Measurements from ENCODE around the gene ADRA2C.

ADRA2C gene

GRCh38 chr4:3735196-3735595 lies 31.0 kb upstream of the ADRA2C start:
- no peak for DNase-seq

GRCh38 chr4:3736290-3736689 lies 29.9 kb upstream of the ADRA2C start:
- DNase-seq = no peak

DNA sequence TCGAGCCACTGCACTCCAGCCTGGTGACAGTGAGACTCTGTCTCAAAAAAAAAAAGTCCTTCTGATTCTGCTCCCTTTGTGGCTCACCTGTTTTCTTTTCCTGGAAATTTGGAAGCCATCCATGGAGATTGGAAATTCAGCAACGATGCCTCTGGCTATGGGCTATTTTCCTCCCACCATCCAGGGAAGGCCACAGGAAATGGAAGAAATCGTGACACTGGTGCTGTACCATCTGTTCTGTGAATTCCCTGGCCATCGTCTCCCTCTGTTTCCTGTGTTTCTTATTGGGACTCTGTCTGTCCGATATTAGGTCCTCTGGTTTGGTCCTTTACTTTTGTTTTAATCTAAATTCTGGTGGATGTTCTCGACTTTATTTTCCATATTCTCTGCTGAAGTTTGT lies 29.4 kb upstream of the ADRA2C start:
- DNase-seq = no peak

- DNase-seq = no peak
Measured at GRCh38 chr4:3739577-3739976, 26.6 kb upstream of the ADRA2C start.

- DNase-seq = no peak
Measured at GRCh38 chr4:3740256-3740655, 25.9 kb upstream of the ADRA2C start.

- DNase-seq = no peak
Measured at GRCh38 chr4:3741217-3742011, 24.8 kb upstream of the ADRA2C start.

DNA sequence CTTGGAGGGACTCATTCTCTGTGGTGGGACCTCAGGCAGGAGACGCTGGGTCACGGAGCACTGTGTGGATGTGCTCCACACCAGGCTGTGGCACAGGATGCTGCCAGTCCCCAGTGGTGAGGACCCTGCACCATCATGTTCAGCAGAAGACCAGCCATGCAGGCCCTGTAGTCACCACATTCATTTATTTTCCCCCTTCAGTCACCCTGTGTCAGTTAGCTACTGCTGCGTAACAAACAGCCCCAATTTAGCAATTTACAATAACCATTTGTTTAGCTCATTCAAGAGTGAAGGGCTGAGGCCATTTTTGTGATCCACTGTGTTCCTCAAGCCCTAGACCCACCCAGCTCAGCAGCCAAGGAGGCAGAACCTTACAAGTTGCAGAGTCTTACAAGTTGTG lies 23.6 kb upstream of the ADRA2C start:
- no peak for DNase-seq

GRCh38 chr4:3744232-3744631 lies 22.0 kb upstream of the ADRA2C start:
- DNase-seq = no peak

DNA sequence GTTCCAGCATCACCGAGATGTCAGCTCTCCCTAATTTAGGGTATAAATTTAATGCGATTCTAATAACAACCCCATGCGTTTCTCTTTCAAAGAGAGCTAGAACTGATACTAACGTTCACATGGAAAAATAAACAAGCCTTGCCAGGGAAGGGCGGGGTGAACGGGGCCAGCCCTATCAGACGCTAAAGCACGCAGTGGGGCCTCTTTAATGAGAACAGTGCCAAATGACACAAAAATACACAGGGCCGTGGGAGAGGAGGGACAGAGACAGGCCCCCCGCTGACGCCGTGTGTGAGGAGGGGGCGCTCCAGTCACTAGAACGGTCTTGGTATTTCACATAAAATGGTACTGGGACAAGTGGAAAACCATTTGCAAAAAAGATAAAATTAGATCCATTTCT lies 21.3 kb upstream of the ADRA2C start:
- no peak for DNase-seq

DNA sequence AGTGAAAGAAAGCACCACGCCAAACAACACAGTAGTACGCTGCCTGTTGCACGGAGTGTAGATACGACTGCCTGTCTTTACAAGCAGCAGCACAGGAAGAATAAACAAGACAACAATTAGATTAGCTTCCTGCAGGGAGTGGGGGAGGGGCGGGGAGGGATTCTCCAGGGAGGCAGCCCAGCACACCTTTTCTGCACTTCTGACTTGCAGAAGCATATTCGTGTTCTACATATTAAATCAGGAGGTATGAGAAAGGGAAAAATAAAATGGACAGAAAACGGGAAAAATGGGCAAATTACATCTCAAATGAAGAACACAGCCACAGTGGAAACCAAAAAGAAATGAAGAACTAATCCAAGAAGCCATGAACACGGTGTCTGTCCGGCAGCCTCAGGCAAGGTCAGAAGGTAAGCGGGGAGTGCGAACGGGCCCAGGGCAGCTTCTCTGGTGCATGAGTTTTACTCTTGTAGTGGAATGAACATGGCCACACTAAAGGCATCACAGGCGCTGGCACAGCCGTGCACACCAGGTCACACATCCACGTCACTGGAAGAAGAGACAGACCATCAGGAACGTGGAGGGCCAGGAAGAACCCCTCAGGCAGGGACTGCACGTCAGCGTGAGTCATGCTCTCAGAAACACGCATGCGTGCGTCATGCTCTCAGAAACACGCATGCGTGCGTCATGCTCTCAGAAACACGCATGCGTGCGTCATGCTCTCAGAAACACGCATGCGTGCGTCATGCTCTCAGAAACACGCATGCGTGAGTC lies 20.1 kb upstream of the ADRA2C start:
- DNase-seq = no peak

DNA sequence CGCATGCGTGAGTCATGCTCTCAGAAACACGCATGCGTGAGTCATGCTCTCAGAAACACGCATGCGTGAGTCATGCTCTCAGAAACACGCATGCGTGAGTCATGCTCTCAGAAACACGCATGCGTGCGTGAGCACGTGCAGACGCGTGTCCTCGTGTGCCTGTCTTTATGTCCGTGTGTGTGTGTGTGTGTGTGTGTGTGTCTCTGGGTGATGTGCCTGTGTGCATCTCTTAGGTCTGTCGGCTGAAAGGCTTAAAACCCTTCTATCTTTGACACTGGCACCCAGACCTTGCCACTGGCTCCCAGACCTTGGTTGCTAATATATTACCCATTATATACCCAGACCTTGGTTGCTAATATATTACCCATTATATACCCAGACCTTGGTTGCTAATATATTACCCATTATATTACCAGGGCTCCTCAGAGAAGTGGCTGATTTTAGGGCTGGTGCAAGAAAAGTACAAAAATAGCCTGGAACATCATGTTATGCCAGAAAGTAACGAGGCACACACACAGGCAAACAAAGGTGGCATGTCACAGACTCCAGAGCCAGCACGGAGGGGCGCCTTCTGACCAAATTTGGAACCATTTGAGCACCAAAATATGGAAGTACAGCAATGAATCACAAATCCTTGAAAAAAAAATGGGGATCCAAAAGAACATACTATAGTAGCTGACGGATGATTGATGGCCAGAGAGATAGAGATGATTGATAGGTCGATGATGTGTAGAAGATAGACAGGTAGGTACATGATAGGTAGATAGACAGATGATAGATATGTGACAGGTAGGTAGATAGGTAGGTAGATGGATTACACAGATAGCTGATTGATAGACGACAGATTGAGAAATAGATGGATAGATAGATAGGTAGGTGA lies 19.2 kb upstream of the ADRA2C start:
- no peak for DNase-seq

DNA sequence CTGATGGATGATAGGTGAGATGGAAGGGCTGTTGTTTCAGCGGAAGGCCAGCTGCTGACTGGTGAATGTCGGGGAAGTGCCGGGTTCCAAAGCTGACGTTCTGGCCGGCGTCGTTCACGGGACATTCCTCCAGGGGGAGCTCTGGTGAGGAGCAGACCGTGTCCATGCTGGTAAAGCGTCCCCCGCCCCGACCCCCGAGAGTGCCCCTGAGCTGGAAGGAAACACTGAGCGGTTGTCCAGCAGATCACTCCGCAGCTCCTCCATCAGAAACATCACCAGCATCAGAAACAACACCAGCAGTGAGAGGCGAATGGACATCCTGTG lies 18.6 kb upstream of the ADRA2C start:
- no peak for DNase-seq

GRCh38 chr4:3748136-3748898 lies 17.9 kb upstream of the ADRA2C start:
- DNase-seq = no peak

DNA sequence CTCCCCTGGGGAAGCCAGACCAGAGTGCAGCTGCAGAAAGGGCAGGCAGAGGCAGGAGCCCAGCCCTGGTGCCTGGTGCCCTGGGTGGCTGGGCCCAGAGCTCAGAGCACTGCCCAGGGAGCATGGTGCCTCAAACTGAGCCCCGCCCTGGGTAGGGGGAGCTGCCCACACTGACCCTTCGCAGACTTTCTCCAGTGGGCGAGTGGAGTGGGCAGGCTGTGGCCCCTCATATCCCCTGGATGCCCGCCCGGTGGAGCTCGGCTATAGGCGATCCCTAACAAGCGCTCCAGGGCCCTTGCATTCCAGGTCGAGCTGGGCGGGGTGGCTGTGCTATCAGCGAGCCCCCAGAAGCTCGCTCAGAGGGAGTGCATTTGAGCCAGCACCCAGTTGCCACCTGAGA lies 17.1 kb upstream of the ADRA2C start:
- no peak for DNase-seq

GRCh38 chr4:3750334-3750733 lies 15.9 kb upstream of the ADRA2C start:
- DNase-seq = no peak

DNA sequence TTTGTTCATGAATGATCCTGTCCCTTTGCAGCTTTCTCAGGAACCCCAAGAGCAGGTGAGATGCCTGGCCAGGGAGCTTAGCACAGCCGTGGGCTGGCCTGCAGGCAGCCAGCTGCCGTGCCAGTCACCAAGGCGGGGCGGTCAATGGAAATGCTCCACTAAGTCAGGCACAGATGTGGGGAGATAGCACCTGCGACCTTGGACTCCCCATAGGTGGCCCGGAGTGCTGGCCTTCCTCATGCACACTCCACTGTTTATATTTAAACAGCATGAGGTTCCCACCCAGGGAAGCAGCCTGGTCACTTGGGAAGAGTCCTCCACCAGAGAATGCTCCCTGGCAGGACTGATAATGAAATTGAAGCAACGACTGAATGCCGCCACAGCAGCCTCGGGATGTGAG lies 14.2 kb upstream of the ADRA2C start:
- no peak for DNase-seq

GRCh38 chr4:3753726-3754412 lies 12.3 kb upstream of the ADRA2C start:
- DNase-seq = no peak

- no peak for DNase-seq
Measured at GRCh38 chr4:3756343-3757059, 9.7 kb upstream of the ADRA2C start.

DNA sequence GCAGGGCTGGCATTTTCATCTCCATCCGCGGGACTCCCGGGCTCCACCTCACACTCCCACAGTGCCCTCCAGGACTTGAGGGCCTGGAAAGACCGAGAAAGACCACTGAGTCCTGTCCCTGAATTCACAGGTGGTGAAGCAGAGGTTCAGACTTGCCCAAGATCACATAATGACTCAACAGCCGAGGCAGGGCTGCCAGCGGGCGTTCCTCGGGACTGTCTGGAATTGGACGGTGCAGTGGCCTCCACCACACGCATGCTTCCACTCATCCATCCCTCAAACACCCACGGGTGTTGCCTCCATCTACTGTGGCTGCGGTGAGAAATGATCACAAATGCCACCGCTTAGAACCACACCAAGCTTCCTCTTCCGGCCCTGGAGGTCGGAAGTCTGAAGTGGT lies 6.9 kb upstream of the ADRA2C start:
- no peak for DNase-seq

DNA sequence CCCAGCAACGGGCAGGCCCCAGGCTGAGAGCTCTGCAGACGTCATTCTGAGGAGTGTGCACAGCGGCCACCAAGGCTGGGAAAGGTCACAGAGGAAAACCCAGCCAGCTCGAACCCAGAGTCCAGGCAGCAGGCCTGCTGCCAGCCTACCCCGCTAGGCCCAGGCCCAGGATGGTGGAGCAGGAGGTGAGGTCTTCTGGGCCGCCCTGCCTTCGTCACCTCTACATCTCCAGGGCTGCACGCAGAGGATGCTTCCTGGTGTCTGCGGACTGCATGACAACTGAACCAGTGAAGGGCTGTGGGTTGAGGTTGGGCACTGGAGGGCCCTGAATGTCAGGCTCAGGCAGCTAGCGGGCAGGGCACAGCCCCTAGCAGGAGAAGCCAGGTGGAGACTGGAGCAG lies 5.8 kb upstream of the ADRA2C start:
- DNase-seq = no peak

DNA sequence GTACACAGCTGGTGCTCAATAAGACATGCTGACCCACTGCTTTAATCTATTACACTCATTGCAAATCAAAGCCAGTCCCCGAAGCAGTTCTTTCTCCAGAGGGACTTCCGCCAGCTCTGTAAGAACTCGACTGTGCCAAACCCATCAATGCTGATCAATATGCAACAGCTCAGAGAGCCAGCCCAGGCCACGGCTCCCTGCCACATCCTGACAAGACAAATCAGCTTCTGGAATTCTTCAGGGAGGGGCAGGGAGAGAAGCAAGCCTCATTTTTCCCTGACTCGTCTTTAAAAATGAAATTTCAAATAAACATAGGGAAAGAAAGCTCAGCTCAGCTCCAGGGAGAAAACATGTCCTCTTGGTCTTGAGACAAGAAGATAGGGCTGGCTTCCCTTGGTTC lies 5.3 kb upstream of the ADRA2C start:
- no peak for DNase-seq

DNA sequence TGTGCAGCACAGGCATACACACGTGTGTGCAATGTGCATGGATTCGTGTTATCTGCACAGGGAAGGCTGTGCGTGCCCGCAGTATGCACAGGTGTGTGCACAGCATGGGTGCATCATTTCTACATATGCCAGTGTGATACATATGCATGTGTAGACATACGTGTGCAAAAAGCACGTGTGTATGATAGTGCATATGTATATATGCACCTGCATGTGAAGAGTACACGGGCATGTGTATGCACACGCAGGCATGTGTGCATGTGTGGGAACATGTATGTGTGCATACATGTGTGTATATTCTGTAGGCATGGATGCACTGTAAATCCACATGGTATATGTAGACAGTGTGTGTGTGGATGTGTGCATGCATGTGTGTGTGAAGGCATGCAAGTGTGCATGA lies 3.9 kb upstream of the ADRA2C start:
- DNase-seq = no peak
